Measurements from ENCODE around the gene GNAS-AS1. TPM values are rescaled to one million over a fixed set of nuclear protein-coding genes. Genes with fewer than 3 reads are reported as not detected.

GNAS-AS1 gene
- total RNA-seq, 1 experiment from 2014 or later = 1.6 TPM

- Mint-ChIP-seq H3K4me1 (ENCODE audit: insufficient read depth, unreplicated experiment) (no peaks in the 10 kb centered on the region), H3K27ac (ENCODE audit: low read depth, unreplicated experiment) (no peak overlapping the region), H3K9me3 (ENCODE audit: unreplicated experiment) (no peaks in the 10 kb centered on the region), H3K27me3 (ENCODE audit: insufficient read depth, unreplicated experiment) (peaks cover 78% of the 10 kb centered on the region), H3K36me3 (ENCODE audit: insufficient read depth, unreplicated experiment) (no peaks in the 10 kb centered on the region), H3K4me3 (ENCODE audit: unreplicated experiment) (no peak overlapping the region)
- intact Hi-C loops (cut with micrococcal nuclease) = no loop called here
- ChIA-PET POLR2A (no interaction called here), CTCF (interaction anchor here (0.9 kb wide), 1 partner anchor 647 kb away, joined by 3 read pairs; no protein-coding TSS in a partner anchor)
- no peak for TF ChIP-seq CTCF (IDR thresholded peaks at IDR 0.05; ENCODE audit: unreplicated experiment)
- DNase-seq (ENCODE audit: unreplicated experiment) = no peak
- no TSS peak for BruUV-seq (replicated peaks)
Measured at GRCh38 chr20:58808271-58809046, 42.2 kb downstream of the GNAS-AS1 start.

- intact Hi-C loops (cut with micrococcal nuclease) = no loop called here
- BruUV-seq (replicated peaks) = no TSS peak
- POLR2A ChIA-PET = no interaction called here
Measured at GRCh38 chr20:58807801-58808200, 42.9 kb downstream of the GNAS-AS1 start.

GRCh38 chr20:58803533-58803932 lies 47.2 kb downstream of the GNAS-AS1 start:
- ChIA-PET CTCF (no interaction called here), POLR2A (no interaction called here)
- Mint-ChIP-seq H3K36me3 (ENCODE audit: insufficient read depth, unreplicated experiment) (no peaks in the 10 kb centered on the region), H3K27ac (ENCODE audit: low read depth, unreplicated experiment) (no peak overlapping the region), H3K4me1 (ENCODE audit: insufficient read depth, unreplicated experiment) (no peaks in the 10 kb centered on the region), H3K4me3 (ENCODE audit: unreplicated experiment) (no peak overlapping the region), H3K9me3 (ENCODE audit: unreplicated experiment) (no peaks in the 10 kb centered on the region), H3K27me3 (ENCODE audit: insufficient read depth, unreplicated experiment) (peaks cover 82% of the 10 kb centered on the region)
- BruUV-seq (replicated peaks) = no TSS peak
- DNase-seq (ENCODE audit: unreplicated experiment) = no peak
- no peak for TF ChIP-seq CTCF (IDR thresholded peaks at IDR 0.05; ENCODE audit: unreplicated experiment)
- intact Hi-C loops (cut with micrococcal nuclease) = no loop called here

More at GRCh38 chr20:58807801-58808200, 42.9 kb downstream of the GNAS-AS1 start:
- Mint-ChIP-seq H3K36me3 (ENCODE audit: insufficient read depth, unreplicated experiment) (no peaks in the 10 kb centered on the region), H3K4me1 (ENCODE audit: insufficient read depth, unreplicated experiment) (no peaks in the 10 kb centered on the region), H3K27me3 (ENCODE audit: insufficient read depth, unreplicated experiment) (peaks cover 78% of the 10 kb centered on the region), H3K9me3 (ENCODE audit: unreplicated experiment) (no peaks in the 10 kb centered on the region), H3K4me3 (ENCODE audit: unreplicated experiment) (no peak overlapping the region), H3K27ac (ENCODE audit: low read depth, unreplicated experiment) (no peak overlapping the region)
- no peak for DNase-seq (ENCODE audit: unreplicated experiment)
- CTCF ChIA-PET = no interaction called here
- TF ChIP-seq CTCF (IDR thresholded peaks at IDR 0.05; ENCODE audit: unreplicated experiment) = no peak

- no peak for DNase-seq (ENCODE audit: unreplicated experiment)
- Mint-ChIP-seq H3K27ac (ENCODE audit: low read depth, unreplicated experiment) (no peak overlapping the region), H3K27me3 (ENCODE audit: insufficient read depth, unreplicated experiment) (peaks cover 94% of the 10 kb centered on the region), H3K4me3 (ENCODE audit: unreplicated experiment) (no peak overlapping the region), H3K36me3 (ENCODE audit: insufficient read depth, unreplicated experiment) (no peaks in the 10 kb centered on the region), H3K9me3 (ENCODE audit: unreplicated experiment) (no peaks in the 10 kb centered on the region), H3K4me1 (ENCODE audit: insufficient read depth, unreplicated experiment) (no peaks in the 10 kb centered on the region)
- CTCF ChIA-PET = interaction anchor here (1.1 kb wide), 1 partner anchor 12 kb away, joined by 3 read pairs; no protein-coding TSS in a partner anchor
- no peak for TF ChIP-seq CTCF (IDR thresholded peaks at IDR 0.05; ENCODE audit: unreplicated experiment)
- intact Hi-C loops (cut with micrococcal nuclease) = no loop called here
- no TSS peak for BruUV-seq (replicated peaks)
- POLR2A ChIA-PET = interaction anchor here (0.6 kb wide), 3 partner anchors 100 to 650 kb away, joined by 3 to 4 read pairs (median 3); no protein-coding TSS in a partner anchor
Measured at GRCh38 chr20:58802061-58802460, 48.6 kb downstream of the GNAS-AS1 start.
